ENCODE data around the gene TLE1.

Gene TLE1

DNA sequence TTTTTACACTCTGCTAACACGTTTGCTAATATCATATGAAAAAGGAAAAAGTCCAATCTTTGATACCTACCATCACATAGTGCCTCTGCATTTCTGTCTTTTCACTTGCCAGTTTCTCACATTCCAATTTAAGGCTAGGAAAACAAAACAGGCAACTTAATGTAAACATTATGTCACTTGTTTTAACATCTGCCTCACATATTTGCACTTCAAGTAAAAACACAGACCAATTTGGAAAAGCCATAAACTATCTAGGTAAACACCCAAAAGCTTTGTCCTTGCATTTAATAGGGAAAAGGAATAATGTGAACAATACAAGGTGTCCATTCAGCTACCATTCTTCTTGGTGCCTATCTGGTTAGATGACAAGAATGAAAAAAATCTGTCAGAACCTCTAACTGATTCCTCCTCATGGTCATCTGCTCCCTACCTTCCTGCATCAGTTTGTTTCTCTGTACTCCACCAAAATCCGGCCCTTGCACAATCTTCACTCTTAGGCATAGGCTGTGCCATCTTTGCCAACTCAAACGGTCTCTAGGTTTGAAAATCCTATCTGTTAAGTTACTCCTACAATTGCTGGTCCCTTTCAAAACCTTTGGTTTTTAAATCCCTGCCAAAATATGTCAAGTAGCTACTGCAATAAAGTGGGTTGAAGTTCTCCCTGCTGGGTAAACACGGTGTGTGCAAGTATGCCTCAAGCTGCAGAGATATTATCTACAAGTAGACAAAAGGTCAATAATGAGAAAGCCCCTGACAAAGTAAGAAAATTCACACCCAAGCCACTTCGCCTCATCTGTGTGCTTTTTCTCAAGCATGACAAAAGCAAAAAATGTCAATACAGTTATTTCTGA is 3.4 kb downstream of the TLE1 start:
- no peak for DNase-seq

DNA sequence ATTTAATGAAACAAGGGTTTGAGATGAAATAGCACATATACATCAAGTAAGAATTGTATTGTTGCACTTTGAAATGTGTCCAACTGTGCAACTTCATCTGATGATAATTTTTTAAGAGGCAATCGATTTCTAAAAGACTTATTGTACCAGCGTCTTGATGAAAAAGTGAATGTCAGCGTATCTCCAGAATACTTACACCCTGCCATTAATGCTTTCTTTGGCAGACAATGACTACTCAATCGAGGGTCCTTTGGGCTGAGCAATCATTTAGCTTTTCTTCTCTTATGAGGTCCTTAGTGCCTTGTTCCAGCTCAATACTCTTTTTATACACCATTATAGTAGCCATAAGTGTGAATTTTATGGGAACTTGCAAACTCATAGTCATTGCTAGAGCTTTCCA is 4.7 kb downstream of the TLE1 start:
- DNase-seq = no peak

DNA sequence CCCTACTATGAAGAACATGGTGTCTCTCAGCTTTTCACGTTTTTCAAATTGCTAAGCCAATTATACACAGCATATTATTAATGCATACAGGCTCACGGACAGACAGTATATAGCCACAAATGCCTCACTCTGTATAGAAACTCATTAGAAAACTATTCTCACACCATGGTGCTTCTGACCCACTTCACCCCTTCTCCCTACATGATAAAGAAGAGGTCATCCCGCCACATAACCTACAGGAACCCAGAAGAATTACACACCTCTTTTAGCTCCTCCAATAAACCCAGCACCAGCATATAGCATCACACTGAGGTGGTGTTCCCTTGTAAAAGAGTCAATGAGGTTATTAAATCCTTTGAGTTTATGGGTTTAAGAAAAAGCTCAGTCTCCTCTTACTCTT is 5.6 kb downstream of the TLE1 start:
- DNase-seq = no peak

DNA sequence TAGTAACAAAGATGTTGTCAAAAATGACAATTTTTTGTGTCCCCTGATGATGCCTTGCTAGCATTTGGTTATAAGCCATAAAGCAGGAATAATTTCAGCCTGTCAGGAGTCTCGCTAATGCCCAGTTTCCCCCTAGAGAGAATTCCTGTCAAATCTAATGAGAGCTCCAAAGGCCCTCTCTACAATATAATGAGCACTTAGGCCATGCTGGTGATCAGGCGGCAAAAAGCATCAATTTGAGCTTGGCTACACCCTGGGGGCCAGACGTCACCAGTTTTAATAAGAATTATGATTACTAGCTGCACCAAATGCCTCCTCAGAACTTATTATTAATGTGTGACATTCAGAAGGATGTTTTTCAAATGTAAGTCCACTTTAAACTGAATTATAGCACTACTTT is 6.1 kb downstream of the TLE1 start:
- DNase-seq = no peak

DNA sequence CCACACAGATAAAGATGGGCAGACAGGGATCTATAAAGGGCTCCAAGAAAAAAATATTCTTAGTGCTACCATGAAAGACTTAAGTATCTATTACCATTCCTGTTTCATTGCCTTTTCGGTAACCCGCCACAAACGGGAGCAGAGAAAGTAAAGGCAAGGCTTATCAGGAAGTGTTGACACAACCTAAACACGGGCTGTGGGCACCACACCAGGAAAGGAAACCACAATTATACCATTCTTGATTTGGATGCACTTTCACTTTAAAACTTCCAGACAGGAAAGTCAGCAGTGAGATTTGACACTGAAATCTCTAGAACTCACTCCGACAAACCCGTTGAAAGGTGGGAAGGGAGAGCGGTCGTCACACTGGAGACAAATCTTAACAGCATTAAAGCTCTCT is 6.5 kb downstream of the TLE1 start:
- DNase-seq = no peak

DNA sequence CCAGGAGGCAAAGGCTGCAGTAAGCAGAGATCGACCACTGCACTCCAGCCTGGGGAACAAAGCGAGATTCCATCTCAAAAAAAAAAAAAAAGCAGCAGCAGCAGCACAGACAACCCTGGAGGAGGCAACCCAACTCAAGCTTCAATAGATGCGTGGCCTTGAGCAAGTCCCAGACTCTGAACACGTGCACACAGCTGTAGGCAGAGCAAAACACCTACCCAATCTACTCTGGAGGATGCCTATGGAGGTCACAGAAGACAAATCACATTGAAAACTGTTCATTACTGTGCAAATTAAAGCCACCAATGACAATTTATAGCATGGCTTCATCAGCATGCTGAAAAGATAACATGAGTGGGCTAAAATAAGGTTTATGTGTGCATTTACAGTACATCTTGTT is 7.2 kb downstream of the TLE1 start:
- no peak for DNase-seq

DNA sequence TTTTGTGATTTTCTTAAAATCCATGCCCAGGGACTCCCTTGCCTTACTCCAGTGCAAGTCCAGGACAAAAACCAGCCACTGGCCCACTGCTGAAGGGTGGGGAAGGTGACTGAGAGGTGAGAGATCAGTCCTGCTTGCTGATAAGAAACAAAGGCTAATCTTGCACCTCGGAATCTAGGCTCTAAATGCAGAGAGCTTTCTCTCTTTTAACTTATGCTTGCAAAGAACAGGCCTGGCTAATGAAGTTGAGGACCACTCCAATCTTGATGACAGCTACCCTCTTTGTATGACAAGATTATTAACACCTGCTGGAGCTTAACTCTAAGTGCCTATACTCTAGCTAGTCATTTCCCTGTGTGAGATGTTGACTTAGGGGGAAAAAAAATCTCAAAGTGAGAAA is 8.8 kb downstream of the TLE1 start:
- no peak for DNase-seq

DNA sequence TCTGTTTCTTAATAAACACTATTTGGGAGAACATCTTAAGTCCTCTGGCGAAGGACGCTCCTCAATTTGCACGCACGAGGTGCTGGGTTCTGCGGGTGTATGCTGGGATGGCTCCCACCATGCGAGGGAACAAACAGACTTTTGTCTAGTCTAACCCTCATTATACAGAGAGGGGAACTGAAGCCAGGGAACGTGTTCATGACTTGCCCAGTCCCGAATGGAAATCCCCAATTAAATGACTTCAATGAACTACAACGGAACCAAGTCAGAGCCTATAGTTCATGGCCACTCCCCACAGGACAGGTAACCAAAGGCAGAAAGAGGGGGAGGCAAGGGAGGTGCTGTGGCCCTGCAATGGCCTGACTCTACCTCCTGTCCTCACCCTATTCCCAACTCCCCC is 9.3 kb downstream of the TLE1 start:
- no peak for DNase-seq

DNA sequence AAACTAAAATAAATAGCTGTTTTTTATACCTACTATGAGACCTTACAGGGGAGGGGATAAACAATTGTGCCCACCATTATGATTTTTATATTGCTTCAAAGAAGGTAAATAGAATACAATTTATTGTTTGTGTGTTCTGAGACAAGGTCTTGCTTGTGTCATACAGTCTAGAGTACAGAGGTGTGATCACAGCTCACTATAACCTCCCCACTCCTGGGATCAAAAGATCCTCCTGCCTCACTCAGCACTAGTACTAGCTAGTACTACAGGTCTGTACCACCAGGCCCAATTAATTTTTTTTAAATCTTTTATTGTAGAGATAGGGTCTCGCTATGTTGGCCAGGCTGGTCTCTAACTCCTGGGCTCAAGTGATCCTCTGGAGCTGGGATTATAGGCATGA is 11.3 kb downstream of the TLE1 start:
- no peak for DNase-seq

DNA sequence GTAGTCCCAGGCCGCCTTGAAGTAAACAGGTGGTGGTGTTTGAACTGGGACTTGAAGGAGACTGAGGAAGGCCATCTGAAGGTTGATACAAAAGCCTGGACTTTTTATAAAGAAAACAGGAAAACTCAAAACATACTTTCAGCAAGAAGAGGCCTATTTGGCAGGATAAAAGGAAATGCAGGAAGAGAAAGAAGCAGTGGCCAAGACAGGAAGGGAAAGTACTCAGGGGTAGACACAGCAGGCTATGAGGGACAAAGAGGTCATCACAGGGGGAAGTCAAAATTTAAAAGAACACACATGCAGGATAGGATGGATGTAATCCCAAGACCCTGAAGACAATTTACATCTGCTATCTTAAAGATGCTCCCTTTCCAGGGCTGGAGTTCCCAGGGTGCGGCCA is 13.0 kb downstream of the TLE1 start:
- no peak for DNase-seq

DNA sequence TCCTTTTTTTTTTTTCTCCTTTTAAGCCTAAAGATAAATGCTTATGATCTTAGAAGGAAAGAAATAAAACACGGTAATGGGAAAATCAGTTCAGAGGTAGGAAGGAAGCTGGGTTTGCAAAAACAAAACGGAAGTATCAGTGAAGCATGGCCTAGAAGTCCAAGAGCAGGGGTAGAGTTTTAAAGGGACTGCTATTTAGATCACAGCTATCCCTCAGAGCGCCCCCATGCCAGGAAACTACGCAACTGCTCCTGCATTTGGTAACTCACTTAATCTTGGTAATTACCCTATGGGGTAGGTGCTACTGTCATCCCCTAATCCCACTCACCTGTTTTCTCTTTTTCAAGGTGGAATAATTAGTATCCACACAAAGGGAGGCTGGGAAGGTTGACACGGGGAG is 16.0 kb downstream of the TLE1 start:
- DNase-seq = no peak

DNA sequence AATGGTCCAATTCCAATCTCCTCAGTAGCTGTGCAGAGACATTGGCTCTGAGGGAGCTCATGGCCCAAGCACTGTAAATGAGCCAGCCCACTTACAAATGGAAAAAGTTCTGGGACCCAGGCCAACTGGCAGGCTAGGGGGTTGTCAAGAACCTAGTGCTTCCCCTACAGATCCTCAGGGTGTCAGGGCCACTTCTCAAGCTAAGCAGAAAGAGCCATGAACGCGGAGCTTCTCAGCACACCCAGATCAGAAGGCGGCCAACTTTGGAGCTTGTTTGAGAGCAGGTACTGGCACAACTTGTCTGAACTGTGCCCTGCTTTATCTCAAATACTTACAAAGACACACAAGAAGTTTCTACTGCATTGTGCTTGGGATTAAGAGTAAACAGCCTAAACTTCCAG is 17.5 kb downstream of the TLE1 start:
- DNase-seq = no peak

DNA sequence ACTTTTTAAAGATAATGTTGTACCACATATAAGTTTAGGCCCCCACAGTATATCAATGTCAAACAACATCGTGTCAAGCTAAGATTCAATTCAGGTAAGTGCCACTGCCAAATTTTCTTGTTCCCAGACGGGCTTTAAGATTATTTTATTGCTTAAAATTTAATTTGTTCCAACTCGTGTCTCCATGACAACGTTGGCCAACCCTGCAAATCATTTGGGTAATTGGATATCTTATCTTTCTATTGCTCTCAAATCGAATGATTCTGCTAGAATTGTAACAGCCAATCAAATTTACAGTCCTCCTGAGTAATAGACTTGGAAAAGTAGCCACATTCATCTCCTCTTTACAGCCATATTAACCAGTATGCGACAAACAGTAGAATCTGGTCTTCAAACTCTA is 19.5 kb downstream of the TLE1 start:
- DNase-seq = no peak

DNA sequence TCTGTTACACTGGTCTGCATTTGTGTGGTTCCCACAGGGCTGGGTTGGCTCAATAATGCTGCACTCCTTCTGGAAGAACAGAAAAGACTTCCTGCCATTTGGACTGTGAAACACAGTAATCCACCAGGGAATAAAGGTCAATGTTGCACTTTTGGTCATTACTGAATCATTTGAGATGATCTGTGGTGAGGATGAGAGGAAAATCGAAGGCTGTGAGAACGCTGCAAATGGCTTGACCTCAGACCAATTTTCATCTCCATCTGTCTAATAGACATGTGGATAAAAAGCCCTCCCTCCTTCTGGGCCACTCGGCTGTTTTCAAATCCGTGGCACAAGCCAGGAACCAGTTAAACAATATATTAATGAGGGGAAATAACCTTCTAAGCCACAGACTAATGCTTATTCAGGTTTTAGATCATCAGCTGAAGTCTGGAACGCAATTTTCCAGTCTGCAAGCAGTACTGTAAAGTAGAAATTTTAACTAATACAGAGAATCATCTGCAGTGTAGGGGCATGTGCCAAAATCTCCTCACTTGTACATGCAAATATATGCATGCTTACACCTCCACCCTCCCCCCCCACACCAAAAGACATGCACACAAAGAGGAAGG is 20.2 kb downstream of the TLE1 start:
- DNase-seq = no peak

DNA sequence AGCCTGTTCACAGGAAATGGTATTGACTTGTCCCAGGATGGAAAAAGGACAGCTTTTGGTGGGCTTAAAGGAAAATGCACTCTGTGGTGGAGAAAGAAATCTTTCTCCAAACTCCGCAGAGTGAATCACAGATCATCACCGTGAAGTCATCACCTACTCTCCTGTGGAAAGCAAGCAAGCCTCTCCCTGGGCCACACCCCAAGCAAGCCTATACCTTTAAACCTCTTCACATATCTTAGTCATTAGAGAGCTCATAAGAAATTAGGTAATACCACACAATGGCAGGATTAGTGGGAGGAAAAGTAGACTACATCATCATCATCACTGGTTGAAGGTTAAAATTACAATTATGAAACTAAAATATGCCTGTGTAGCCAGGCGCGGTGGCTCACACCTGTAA is 23.2 kb downstream of the TLE1 start:
- no peak for DNase-seq

DNA sequence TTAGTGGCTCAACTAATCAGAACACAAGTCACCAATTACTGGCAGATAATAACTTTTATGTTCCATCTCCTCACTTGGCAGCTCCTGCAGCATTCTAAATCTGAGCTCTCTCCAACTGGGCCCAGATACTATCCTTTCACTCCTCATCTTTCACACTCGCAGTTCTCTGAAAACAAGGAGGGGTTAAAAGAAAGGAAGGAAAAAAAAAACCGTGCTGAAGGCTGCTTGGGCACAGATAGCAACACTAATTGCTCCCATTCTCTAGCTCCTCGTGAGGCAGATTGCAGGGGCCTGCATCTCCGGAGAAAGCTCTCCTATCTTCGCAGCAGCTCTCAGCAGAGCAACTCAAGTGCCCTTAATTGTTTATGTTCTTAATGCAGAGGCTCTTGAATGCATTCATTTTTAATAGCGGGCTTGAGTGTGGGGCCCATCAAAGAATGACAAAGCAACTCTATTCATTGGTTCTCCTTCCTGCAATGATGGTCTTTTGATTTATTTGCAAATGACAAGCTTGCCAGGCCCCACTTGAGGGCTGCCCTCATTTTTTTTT is 23.9 kb downstream of the TLE1 start:
- DNase-seq = no peak

DNA sequence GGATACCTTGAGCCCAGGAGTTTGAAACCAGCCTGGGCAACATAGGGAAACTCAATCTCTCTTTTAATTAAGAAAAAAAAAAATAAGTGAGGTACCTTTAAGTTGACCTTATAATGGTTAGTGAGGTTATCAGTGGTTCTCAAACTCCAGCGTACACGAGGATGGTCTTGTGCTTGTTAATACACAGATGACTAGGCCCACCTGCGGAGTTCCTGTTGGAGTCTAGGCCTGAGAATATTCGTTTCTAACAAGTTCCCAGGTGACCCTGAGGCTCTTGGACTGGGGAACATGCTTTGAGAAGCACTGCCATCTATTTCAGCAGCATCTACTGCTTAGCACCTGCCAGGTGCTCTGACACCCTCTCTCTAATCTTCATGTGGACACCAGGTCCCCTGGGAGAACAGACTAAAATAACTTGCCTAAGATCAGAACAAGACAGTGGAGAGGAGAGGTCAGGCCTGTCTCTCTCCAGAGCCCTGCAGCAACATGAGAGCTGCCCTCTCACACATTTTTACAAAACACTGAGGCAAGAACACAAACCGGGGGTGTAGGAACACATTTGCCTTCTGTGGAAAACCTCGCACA is 24.6 kb downstream of the TLE1 start:
- no peak for DNase-seq

DNA sequence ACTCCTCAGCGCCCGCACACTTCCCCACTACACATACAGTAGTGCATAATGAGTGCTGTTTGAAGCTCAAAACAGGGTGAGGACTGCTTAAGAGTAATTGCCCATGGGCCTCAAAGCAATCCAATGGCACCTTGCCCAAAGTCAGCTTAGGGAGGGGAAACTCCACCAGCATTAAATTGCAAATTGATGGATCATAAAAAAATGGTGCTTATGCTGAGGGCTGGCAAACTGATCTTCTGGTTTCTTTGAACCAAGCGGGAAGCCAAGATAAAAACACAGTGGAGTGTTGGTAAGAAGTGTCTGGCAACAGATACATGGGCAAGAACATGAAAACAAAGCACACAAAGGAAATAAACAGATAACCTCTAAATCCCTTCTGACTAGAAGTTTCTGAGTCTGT is 28.0 kb downstream of the TLE1 start:
- DNase-seq = no peak

DNA sequence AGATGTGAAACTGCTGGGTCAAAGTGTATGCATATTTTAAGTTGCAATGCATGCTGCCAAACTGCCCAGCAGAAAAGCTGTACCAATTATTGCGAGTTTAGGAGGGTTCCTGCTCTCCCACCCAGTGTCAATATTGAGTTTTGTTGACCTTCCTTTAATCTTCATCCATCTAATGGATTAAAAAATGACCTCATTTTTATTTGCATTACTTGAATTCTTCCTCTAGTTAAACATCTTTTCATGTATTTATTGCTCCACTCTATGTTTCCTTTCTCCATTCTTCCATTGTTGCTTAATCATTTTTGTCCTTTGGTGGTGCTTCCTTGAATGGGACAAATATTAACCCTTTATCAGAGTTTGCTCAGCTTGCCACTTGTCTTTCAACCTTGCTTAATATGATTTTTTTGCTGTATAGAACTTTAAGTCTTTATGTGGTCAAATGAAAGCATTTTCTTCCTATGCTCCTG is 32.4 kb downstream of the TLE1 start:
- DNase-seq = no peak

DNA sequence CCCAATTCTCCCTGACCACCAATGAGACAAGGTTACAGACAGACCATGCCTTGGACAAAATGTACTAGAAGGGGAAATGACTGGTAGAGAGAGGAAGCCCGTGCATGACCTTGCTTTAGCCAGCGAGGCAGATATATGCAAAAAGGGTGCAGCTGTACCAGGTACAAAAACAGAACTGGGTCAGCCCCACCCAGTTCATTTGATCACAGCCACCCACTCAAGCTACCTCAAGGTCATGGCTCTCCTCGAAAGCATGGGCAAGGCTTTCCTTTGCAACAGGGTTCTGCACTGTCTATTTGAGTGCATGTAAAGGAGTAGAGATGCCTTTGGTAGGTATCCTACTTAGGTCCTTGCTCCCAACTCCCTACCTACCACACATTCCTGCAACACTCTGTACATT is 33.3 kb downstream of the TLE1 start:
- no peak for DNase-seq

DNA sequence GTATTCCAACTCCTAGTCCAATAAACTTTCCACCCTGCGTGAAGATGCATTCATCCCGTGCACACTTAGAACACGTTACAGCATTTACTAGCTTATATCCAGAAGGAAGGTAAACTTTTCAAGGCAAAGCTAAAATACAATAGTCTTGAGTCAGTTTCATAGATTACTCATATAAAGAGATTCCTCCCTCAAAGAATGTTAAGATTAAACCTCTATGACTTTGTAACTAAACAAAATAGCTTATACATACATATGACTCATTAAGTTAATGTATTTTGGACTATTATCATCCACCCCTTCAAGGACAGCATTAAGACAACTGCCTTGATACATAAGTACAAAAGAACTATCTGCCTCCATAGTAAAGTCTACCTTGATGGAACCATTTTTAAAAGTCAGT is 36.1 kb downstream of the TLE1 start:
- DNase-seq = no peak

DNA sequence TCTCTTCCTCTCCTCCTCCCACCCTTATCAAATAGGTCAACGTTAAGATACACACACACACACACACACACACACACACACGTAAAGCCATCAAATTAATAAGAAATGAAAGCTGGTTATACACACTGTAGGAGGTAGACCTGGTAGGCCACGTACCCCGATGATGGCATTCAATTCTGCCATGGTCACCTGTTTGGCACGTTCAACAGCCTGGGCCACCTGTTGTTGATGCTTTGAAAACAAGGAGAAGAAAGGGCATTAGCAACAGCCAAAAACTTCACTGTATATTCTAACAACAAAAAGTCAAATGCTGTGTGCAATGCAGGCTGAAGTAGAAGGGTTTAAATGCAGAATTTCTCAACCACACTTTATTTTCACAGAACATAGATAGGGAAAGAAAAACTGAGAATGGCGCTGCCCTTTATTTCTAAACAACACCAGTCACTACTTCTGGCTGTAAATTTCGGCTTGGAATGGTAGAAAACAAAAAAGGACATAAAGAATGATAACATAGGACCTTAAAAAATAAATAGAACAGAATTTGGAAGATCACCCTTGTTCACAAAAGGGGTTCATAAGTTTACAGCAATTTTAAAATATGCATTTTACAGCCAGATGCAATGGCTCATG is 37.2 kb downstream of the TLE1 start:
- no peak for DNase-seq

Data from CD4-positive, alpha-beta T cell treated with Interleukin-17A for 1 hour (primary cell).